COLO668 (cell line): ENCODE data around the gene ARMC2.
A peak's percentile ranks its signal among the peaks of the same experiment; 100 is the strongest.
"Not testable (repeated sequence)": the region's sequence is repeated elsewhere in the genome, so short reads cannot be mapped to it uniquely, and the experiment has no call there.

ENCODE experiments used
- DNase-seq: peaks from one replicate; lab custom pipeline; 2025; ENCODE audit not compliant: unreplicated experiment; lab: John Stamatoyannopoulos, UW

Gene ARMC2

GRCh38 chr6:108868647-108869046, 20.4 kb downstream of the ARMC2 start:
- no peak for DNase-seq

GRCh38 chr6:108869876-108870275, 21.7 kb downstream of the ARMC2 start:
- DNase-seq: no peak

GRCh38 chr6:108870357-108870756, 22.1 kb downstream of the ARMC2 start:
- no peak for DNase-seq

- DNase-seq: no peak
These were observed 23.9 kb downstream of the ARMC2 start for GRCh38 chr6:108872141-108872557.

- no peak for DNase-seq
These were observed 24.4 kb downstream of the ARMC2 start for GRCh38 chr6:108872575-108872974.

GRCh38 chr6:108873251-108873650, 25.0 kb downstream of the ARMC2 start:
- no peak for DNase-seq

GRCh38 chr6:108873971-108874370, 25.7 kb downstream of the ARMC2 start:
- DNase-seq: no peak

GRCh38 chr6:108874470-108875160, 26.4 kb downstream of the ARMC2 start:
- DNase-seq: no peak

- DNase-seq: no peak
These were observed 26.9 kb downstream of the ARMC2 start for GRCh38 chr6:108875161-108875555.

GRCh38 chr6:108877046-108877751, 29.0 kb downstream of the ARMC2 start:
- no peak for DNase-seq

GRCh38 chr6:108878942-108879341, 30.7 kb downstream of the ARMC2 start:
- no peak for DNase-seq

- DNase-seq: no peak
These were observed 35.0 kb downstream of the ARMC2 start for GRCh38 chr6:108883172-108883571.

- no peak for DNase-seq
These were observed 36.2 kb downstream of the ARMC2 start for GRCh38 chr6:108884211-108885059.

- DNase-seq: no peak
These were observed 39.8 kb downstream of the ARMC2 start for GRCh38 chr6:108888052-108888451.

GRCh38 chr6:108888745-108889144, 40.5 kb downstream of the ARMC2 start:
- DNase-seq: no peak

- DNase-seq: not testable (repeated sequence)
These were observed 42.7 kb downstream of the ARMC2 start for GRCh38 chr6:108890898-108891297.

- DNase-seq: no peak
These were observed 47.3 kb downstream of the ARMC2 start for GRCh38 chr6:108895571-108895970.

GRCh38 chr6:108896111-108896661, 48.0 kb downstream of the ARMC2 start:
- no peak for DNase-seq

- DNase-seq: peak; percentile 69
These were observed 49.1 kb downstream of the ARMC2 start for GRCh38 chr6:108897371-108897770.

- DNase-seq: no peak
These were observed 54.2 kb downstream of the ARMC2 start for GRCh38 chr6:108902382-108902792.

- DNase-seq: no peak
These were observed 55.6 kb downstream of the ARMC2 start for GRCh38 chr6:108903796-108904195.
